GM20431 (cell line): ENCODE results near the gene TFDP1.

Experiments
- in situ Hi-C: fragments of 300-500 bp; cut with MseI, MboI; formaldehyde crosslinking; loops from one replicate; pipeline ENCODE4 v1.15.0; 2020; ENCODE audit warnings: low sequenced_read_pairs; ENCODE audit not compliant: unreplicated experiment

TFDP1 gene

GRCh38 chr13:113564331-113565023, 20.1 kb upstream of the TFDP1 start:
- in situ Hi-C loops = no loop called here

DNA sequence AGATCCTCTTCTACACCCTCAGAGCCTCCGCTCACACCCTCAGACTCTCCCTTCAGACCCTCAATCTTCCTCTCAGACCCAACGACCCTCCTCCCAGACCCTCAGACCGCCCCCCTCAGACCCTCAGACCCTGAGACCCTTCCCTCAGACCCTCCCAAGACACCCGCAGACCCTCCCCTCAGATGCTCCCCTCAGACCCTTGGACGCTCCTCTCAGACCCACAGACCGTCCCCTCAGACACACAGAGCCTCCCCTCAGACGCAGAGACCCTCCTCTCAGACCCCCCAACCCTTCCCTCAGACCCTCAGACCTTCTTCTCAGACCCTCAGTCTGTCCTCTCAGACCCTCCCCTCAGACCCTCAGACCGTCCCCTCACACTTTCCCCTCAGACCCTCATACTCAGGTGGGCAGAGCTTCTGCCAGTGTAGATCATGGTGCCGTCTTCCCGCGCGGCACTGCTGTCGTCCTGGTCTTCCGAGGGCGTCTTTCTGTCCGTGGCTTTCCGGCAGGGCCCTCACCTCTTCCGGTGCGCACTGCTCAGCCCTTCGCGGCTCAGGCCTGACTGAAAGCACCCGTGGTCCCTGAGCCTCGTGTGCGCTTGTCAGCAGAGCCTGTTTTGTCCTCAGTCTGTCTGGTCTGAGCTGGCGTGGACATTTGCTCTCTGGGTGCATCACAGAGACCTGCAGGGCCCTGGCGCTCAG, 18.9 kb upstream of the TFDP1 start:
- in situ Hi-C loops = no loop called here

DNA sequence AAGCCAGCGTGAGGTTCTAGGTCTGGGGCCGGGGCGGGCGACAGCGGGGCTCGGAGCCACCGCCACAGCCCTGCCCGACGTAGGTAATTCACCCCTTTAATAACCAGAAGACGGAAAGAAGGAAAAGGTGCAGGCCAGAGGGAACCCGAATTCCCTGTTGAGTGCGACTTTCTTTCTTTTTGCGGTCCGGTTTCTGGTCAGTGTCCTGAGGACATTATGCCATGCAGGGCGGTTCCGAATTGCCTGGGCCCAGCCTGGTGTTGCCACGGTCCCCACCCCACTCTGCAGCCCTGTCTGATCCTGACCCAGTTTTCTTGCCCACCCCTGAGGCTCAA, 18.4 kb upstream of the TFDP1 start:
- in situ Hi-C loops = no loop called here

- in situ Hi-C loops = no loop called here
These were observed 16.9 kb upstream of the TFDP1 start for GRCh38 chr13:113567681-113568080.

DNA sequence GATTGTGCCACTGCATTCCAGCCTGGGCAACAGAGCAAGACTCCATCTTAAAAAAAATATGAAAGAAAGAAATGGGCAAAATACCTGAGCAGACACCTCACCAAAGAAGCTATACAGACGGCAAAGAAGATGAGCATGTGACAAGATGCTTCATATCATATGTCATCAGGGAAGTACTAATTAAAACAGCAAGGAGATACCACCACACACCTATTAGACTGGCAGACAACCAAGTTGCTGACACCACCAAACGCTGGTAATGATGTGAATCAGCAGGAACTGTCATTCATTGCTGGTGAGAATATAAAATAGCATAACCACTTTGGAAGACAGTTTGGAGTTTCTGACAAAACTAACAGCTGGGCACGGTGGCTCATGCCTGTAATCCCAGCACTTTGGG, 11.5 kb upstream of the TFDP1 start:
- in situ Hi-C loops = no loop called here

- in situ Hi-C loops = no loop called here
These were observed 8.0 kb upstream of the TFDP1 start for GRCh38 chr13:113576597-113576996.

- in situ Hi-C loops = no loop called here
These were observed 6.6 kb upstream of the TFDP1 start for GRCh38 chr13:113577881-113578435.

DNA sequence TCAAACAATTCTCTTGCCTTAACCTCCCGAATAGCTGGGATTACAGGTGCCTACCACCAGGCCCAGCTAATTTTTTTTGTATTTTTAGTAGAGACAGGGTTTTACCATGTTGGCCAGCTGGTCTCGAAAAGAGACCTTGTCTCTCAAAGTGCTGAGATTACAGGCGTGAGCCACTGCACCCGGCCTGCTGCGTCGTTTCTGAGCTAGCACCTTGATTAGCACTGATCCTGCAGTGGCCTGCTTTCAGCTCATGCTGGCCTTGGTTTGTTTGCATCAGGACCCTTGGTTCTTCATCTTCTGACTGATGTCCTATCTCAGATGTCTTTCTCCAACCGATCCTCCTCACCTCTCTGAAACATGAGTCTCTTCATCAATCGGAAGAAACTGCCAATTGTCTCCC, 4.9 kb upstream of the TFDP1 start:
- in situ Hi-C loops = no loop called here

GRCh38 chr13:113581871-113582270, 2.7 kb upstream of the TFDP1 start:
- in situ Hi-C loops = no loop called here

DNA sequence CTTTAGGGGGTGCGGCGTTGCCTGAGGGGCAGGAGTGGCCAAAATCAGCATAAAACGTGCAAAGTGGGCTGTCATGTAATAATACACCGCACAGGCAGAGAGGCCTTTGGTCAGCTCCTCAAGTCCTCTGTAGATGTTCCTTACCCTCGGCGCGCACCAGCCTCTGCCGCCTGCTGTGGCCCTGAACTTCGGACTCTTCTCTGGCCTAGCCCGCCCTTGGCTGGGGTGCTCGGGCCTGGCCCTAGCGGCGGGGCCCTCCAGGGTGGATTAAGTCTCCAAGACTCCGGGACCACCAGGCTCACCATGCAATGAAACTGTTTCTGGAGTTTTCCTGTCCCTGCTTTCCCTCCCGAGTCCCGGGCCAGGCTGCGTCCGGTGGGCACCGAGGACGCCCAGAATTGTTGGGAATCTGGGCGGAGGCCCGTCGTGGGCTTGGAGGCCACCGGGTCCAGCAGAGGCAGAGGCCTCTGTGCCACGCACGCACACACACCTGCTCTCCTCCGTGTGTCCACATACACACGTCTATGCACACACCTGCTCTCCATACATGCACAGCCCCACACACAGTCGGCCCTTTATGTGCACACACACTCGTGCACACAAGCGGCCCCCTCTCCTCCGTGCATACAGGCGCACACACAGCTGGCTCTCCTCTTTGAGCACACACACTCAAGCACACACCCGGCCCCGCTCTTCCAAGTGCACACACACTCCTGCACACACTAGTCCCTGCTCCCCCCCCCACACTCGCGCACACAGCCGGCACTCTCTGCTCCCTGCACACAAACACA, 1.5 kb upstream of the TFDP1 start:
- in situ Hi-C loops = no loop called here

DNA sequence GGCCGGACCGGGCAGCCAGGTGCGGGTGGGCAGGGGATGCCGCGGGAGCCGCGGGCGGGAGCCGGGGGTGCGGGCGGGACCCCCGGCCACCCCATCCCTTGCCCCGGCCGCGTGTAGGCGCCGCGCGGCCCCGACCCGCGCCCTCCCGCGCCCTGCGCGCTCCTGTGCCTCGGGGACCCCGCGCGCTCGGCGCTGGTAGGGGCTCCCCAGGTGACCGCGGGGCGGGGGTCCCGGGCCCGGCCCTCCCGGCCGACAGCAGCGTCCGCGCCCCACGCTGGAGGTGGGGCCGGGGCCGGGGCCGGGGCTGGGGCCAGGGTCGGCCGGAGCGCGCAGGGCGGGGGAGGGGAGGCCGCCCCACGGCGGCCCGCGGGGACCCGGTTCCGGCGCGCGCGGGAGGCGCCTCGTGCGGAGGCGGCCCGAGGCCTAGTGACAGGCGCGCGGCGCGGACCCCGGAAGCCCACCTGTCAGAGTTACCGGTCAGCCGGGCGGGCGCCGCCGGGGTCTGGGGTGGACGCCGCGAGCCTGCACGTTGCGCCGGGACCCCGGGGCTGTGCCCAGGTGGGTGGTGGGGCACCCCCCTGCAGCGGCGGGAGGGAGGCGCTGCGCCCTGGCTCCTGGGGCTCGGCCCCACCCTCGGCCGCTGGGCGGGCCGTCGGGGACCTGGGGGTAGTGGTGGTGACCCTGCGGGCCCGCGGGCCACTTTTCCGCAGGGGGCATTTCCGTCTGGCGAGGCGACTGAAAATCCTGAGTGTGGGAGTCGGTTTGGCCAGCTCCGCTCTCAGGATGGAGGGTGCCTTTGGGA, 518 bp downstream of the TFDP1 start:
- in situ Hi-C loops = no loop called here

DNA sequence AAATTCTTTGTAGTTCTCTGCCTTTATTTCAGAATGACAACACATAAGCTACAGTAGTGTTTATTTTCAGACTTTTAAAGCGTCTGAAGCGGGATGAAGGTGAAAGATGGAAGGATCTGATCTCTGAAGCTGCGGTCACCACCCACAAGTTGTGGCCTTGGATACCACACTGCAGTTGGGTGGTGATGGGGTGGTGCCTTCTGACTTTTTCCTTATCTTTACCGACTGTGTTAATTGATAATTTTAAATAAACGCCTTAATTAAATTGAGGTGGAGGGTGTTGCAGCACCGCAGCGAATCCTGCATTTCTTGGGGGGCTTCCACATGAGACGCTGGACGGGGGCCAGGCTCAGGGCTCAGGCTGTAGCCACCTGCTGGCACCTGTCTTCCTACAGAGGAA, 1.3 kb downstream of the TFDP1 start:
- in situ Hi-C loops = no loop called here

- in situ Hi-C loops = no loop called here
These were observed 2.3 kb downstream of the TFDP1 start for GRCh38 chr13:113586661-113587479.

GRCh38 chr13:113588394-113589111, 4.0 kb downstream of the TFDP1 start:
- in situ Hi-C loops = no loop called here

DNA sequence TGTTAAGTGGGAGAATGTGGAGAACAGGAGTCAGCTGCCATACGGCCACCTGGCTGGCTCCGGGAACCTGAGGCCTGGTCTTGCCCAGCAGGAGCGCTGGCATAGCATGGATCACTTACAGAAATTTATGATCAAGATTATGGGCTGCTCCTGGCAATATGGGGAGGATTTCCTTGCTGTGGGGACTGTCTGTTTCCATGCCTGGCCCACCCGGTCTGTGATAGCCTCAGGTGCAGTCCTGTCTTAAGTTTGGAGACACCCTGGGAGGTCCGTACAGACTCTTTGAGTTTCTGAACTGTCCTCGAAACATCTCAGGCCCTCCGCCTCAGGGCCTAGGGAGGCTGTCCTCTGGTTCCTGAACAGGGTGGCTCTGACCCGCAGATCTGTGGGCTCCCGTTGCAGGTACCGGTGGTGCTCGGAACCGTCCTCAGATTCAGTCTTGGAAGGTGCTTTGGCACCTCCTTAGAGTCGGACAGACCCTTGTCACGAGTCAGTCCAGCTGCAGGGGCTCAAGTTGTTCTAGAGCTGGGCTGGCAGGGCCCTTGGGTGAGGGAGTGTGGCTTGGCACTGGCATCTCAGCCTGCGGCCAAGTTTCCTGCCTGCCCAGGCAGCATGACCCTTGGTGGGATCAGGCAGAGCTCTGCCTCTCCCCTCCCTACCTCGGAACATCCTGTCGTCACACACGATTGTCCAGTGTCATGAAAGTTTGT, 4.9 kb downstream of the TFDP1 start:
- in situ Hi-C loops = no loop called here

DNA sequence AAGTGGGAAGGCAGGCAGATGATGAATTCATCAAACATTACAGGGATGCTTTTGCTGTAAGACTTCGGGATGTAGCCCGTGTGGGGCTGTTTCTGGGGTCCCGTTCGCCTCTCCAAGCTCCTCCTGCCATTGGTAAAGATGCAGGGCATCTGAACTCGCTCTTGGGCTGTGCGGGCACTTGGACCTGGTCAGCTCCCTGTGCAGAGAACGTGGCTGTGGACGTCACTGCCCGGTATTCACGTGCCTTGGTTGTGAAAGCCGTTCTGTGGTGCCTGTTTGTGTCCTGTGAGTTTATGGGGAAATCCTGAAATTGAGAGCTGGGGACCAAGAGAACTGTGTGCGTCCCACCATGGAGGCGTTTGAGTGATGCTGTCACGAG, 5.4 kb downstream of the TFDP1 start:
- in situ Hi-C loops = no loop called here

DNA sequence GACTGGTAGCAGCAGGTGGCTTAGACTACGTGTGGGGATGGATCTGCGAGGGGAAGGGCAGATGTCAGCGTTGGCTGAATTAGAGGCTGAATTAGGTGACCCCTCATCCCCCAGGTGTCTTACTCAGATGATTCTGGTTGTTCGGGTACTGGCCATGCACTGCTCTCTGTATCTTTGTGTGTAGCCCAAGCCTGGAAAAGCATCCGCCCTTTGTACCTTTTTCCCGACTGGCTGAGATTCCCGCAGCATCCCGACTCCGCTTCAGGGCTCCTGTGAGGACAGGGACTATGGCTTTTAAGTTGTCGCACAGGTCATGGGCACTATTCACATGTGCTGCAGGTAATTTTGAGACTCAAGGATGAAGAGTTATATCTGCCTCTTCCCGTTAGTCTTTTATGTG, 7.2 kb downstream of the TFDP1 start:
- in situ Hi-C loops = no loop called here

DNA sequence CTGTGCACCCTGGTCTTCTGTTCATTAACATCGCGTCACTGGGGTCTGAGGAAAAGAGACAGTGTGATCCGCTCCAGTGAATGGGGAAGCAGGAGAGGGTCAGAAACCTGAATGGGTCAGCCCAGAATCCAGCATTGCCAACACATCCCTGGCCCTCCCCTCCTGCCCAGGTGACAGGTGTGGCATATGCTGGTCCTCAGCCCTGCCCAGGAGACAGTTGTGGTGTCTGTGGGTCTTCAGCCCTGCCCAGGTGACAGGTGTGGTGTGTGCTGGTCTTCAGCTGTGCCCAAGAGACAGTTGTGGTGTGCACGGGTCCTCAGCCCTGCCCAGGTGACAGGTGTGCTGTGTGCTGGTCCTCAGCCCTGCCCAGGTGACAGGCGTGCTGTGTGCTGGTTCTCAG, 8.0 kb downstream of the TFDP1 start:
- in situ Hi-C loops = no loop called here
